Pancreas (tissue), 10 donors: ENCODE data around the gene WTAP. TPM values are rescaled to one million over a fixed set of nuclear protein-coding genes. Genes with fewer than 3 reads are reported as not detected.

Experiments used
- ATAC-seq, 4 donors: fragments of 200-7000 bp; cut with Tn5 transposase; one replicate each; pipeline versions ENCODE4 v1.8.0 to v1.9.1; 2020; ENCODE audit warnings: mild to moderate bottlenecking in 4 of 4, moderate library complexity in 4 of 4
- DNase-seq, 6 donors: peaks; one replicate each; pipeline ENCODE4 v3.0.0-alpha.2; 2020
- FAIRE-seq: peaks from 2 replicates; lab custom pipeline; 2012; peaks lifted over from hg19 to GRCh38; lab: Jason Lieb, UNC
- H3K27ac ChIP-seq, 4 donors: fragments of 200-600 bp; sonication (generic); 1 replicate in 3 of 4; 2 replicates in 1 of 4; pipeline versions ENCODE4 v1.5.0 to v1.8.0; 2020
- H3K27me3 ChIP-seq, 4 donors: fragments of 200-600 bp; one replicate each; pipeline ENCODE4 v1.8.0; 2021
- H3K36me3 ChIP-seq, 3 donors: fragments of 200-600 bp; sonication (generic) in 1 of 3; one replicate each; pipeline versions ENCODE4 v1.5.0 to v1.8.0; 2020 to 2021
- H3K4me1 ChIP-seq, 3 donors: fragments of 200-600 bp; one replicate each; pipeline ENCODE4 v1.8.0; 2021
- H3K4me3 ChIP-seq, 4 donors: fragments of 200-600 bp; sonication (generic) in 2 of 4; one replicate each; pipeline versions ENCODE4 v1.5.0 to v1.8.0; 2020 to 2021
- H3K9me3 ChIP-seq, 4 donors: fragments of 200-600 bp; one replicate each; pipeline ENCODE4 v1.8.0; 2021
- CTCF ChIP-seq, 4 donors: fragments of 200-600 bp; sonication (generic) in 3 of 4; IDR thresholded peaks; one replicate each; pipeline versions ENCODE4 v1.5.0 to v1.8.0; 2021; ENCODE audit warnings: antibody characterized with exemption in 4 of 4
- WGBS, 2 donors: extraction: QIAGEN DNeasy Blood & Tissue Kit; methylation state at CpG; one replicate each; pipeline ENCODE4 v1.1.7; 2013; 5-methylcytosine and 5-hydroxymethylcytosine counted together
- intact Hi-C, 3 donors: fragments of 100-400 bp; cut with DNase I; formaldehyde crosslinking; loops; one replicate each; pipeline versions ENCODE4 v1.11.1 to v1.14.2; 2022
- polyA plus RNA-seq, 2 donors: library from polyadenylated mRNA; stranded (reverse); fragments of 200-250 nt; gene quantifications; one replicate each; pipeline ENCODE4 v1.2.3, GENCODE V29; 2013
- total RNA-seq, 6 donors: library from RNA; stranded (reverse); fragmentation: NEBNext Ultra II Directional in 4 of 6; extraction: Animal tissue kit (Norgen Biotek cat#: 25700) in 4 of 6; gene quantifications; one replicate each; pipeline versions ENCODE4 v1.2.1 to v1.2.4, GENCODE V29; 2021 to 2023
- donor health status: healthy with polysubstance abuse.
- donor health status: DM: no; HTN: no; CAD: no; lungs with moderate emphysema.
- donor health status: DM: no; HTN: no; CAD: no.
- donor health status: control.
- donor health status: control.
- donor health status: Bipolar disorder and iron deficiency.
- donor health status: DM: yes; HTN: yes; CAD: no.
- donor health status: DM: no; HTN: no; CAD: no.
- donor health status: DM: no; HTN: no; CAD: no.
- donor health status: DM: yes; HTN: yes; CAD: no.

The WTAP gene
- total and polyA plus RNA-seq, 8 donors, result 35.6 to 85.6 (median 43.3) TPM

- no peak for TF ChIP-seq CTCF (IDR thresholded peaks at IDR 0.05)
- Histone ChIP-seq H3K27me3 (no peaks in the 10 kb centered on the region), H3K27ac (peak overlapping the region; percentile 88 to 98 (median 95)), H3K36me3 (peaks cover 0 to 4% (median 0%) of the 10 kb centered on the region in 3 donors), H3K4me1 (peaks cover 9 to 39% (median 19%) of the 10 kb centered on the region in 3 donors), H3K4me3 (peak overlapping the region; percentile 76 to 96 (median 88)), H3K9me3 (no peaks in the 10 kb centered on the region)
- intact Hi-C loops, result loop anchor here in 1 of 3 donors (2.0 kb wide), 1 partner anchor 34 kb away; the partner anchor contains the start of gene WTAP
- FAIRE-seq (no peak), ATAC-seq (peak; percentile 5 to 49 (median 16)), DNase-seq (peak in 5 of 6 donors; percentile 52 to 86 (median 66))
- 1 to 2% methylated on average over 30 to 66 of the region's 66 CpGs for WGBS, 2 donors
These were observed 34.8 kb upstream of the WTAP start for GRCh38 chr6:159692303-159693127.

- WGBS, 2 donors, result 0% methylated on average over 46 to 73 of the region's 74 CpGs
- Histone ChIP-seq H3K27me3 (no peaks in the 10 kb centered on the region), H3K36me3 (no peaks in the 10 kb centered on the region), H3K27ac (peak within 1 kb of the TSS; percentile 88 to 98 (median 95)), H3K4me3 (peak within 1 kb of the TSS; percentile 76 to 96 (median 88)), H3K4me1 (peaks cover 9 to 31% (median 19%) of the 10 kb centered on the region in 3 donors), H3K9me3 (no peaks in the 10 kb centered on the region)
- FAIRE-seq, result no peak
- peak; percentile 78 to 84 (median 80) for ATAC-seq
- intact Hi-C loops, result loop anchor here in 1 of 3 donors (2.0 kb wide), 1 partner anchor 33 kb away; the partner anchor contains the start of gene WTAP
- no peak for TF ChIP-seq CTCF (IDR thresholded peaks at IDR 0.05)
- peak; percentile 88 to 94 (median 92) for DNase-seq
These were observed 34.0 kb upstream of the WTAP start, which contains the start of gene SOD2 for GRCh38 chr6:159693128-159693893. Gene SOD2 (minus strand): TSS chr6:159693241. CDS start chr6:159693167, 74 bp downstream.

- H3K4me1 ChIP-seq, result peaks cover 9 to 24% (median 18%) of the 10 kb centered on the region in 3 donors
- no peaks in the 10 kb centered on the region for H3K27me3 ChIP-seq
- ATAC-seq (peak; percentile 29 to 62 (median 44)), FAIRE-seq (no peak), DNase-seq (peak in 3 of 6 donors; percentile 59 to 75 (median 62))
- no peaks in the 10 kb centered on the region for H3K36me3 ChIP-seq
- H3K4me3 ChIP-seq, result peak overlapping the region; percentile 76 to 96 (median 88)
- no peak for TF ChIP-seq CTCF (IDR thresholded peaks at IDR 0.05)
- intact Hi-C loops, result loop anchor here in 1 of 3 donors (2.0 kb wide), 1 partner anchor 33 kb away; the partner anchor contains the start of gene WTAP
- no peaks in the 10 kb centered on the region for H3K9me3 ChIP-seq
- 3 to 5% methylated on average over 14 of the region's 14 CpGs for WGBS, 2 donors
- peak overlapping the region; percentile 88 to 98 (median 95) for H3K27ac ChIP-seq
These were observed 33.3 kb upstream of the WTAP start for GRCh38 chr6:159693894-159694545.

GRCh38 chr6:159695984-159696383 lies 31.3 kb upstream of the WTAP start:
- no peaks in the 10 kb centered on the region for H3K9me3 ChIP-seq
- no peak overlapping the region for H3K4me3 ChIP-seq
- peaks cover 7 to 16% (median 9%) of the 10 kb centered on the region in 3 donors for H3K4me1 ChIP-seq
- peak overlapping the region in 2 of 4 donors; percentile 93 to 98 for H3K27ac ChIP-seq
- H3K27me3 ChIP-seq, result no peaks in the 10 kb centered on the region
- WGBS, 2 donors, result 98 to 100% methylated on average over 2 of the region's 2 CpGs
- FAIRE-seq (no peak), ATAC-seq (no peak), DNase-seq (no peak)
- H3K36me3 ChIP-seq, result no peaks in the 10 kb centered on the region
- TF ChIP-seq CTCF (IDR thresholded peaks at IDR 0.05), result no peak
- intact Hi-C loops, result no loop called here
